NCI-H2196 (cell line): Measurements from ENCODE around the gene ARL6IP4.

Source experiments
- DNase-seq: peaks from one replicate; lab custom pipeline; 2025; ENCODE audit not compliant: unreplicated experiment; lab: John Stamatoyannopoulos, UW

The ARL6IP4 gene

DNA sequence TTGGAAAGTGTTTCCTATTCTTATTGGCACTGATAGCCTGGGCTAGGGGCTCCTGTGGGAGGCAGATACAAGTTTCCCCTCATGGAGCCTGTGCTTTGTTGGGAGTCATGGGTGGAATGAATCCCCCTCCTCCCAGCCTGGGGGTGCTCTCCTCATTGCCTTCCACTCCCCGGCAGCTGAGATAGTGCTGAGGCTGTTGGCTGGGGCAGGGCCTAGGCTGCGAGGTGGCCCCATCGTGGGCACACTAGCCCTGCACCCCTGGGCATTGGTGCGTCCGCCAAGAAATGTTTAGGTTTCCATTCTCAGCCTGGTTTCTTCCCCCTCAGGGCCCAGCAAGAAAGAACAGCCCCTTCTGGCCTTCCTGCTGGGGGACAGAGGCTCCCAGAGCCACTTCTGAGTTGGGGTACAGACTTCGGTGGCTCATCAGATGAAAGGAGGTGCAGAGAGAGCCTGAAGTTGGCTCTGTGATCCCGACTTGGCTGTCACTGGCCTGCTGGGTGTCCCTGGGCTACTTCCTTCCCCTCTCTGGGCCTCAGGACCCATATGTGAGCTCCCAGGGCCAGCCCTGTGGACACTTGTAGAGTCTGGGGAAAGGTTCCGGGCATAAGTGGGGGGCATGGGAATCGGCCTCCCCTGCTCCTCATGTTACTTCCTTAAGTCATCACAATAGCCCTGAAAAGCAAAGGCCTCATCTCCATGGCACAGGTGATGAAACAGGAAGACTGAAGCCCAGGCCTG lies 2.7 kb upstream of the ARL6IP4 start:
- no peak for DNase-seq

DNA sequence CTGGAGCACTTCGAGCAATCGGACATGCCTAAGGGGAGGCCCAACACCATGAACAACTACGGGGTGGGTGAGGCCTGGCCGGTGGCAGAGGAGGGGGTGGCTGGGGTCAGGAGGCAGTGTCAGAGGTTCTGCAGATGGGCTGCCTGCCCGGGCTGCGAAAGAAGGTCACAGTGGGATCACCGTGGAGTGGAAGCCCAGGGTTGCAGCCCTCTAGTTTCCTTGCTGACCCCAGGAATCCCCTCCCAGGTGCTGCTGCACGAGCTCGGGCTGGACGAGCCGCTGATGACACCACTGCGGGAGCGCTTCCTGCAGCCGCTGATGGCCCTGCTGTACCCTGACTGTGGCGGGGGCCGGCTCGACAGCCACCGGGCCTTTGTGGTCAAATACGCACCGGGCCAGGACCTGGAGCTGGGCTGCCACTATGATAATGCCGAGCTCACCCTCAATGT lies 1.9 kb upstream of the ARL6IP4 start:
- DNase-seq = no peak

DNA sequence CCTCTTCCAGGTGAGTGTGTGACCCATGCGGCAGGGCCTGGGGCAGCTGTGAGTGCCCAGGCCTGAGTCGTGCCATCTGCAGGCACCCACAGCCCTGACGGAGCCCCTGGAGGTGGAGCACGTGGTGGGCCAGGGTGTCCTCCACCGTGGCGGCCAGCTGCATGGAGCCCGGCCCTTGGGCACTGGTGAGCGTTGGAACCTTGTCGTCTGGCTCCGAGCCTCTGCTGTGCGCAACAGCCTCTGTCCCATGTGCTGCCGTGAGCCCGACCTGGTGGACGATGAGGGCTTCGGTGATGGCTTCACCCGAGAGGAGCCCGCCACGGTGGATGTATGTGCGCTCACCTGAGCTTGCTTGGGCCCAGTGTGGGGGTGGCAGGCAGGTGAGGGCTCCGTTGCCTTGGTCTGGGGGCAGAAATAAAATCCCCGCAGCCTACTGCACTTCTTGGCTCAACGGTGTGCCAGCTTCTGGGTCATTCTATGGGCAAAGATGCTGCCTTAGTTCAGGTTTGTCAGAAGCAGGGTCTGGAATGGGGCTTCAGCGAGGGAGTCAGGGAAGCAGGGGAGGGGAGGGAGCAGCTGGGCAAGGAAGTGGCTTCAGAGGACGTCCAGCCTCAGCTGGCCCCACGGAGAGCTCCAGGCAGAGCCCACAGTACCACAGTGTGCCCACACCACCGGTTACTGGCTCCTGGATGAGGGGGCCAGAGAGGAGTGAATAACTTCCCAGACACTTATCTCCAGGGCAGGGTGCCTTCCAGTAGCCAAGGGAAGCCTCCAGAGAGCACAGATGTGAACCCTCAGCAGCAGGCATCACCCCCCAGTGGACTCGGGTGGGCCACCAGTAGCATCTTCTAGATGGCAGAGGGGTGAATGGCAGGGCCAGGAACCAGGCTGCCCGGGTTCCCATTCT lies 1.2 kb upstream of the ARL6IP4 start:
- no peak for DNase-seq

DNA sequence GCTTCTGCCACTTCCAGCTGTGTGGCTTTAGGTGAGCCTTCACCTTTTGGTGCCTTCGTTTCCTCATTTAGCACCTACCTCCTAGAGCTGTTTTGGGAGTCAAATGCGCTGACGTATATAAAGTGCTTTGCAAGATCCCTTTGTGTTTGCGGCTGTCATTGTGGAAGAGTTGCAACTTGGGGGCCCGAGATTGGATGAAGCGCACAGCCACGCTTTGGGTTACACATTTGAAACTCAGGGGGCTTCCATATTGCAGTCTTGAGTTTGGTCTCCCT lies 636 bp upstream of the ARL6IP4 start:
- DNase-seq = no peak

DNA sequence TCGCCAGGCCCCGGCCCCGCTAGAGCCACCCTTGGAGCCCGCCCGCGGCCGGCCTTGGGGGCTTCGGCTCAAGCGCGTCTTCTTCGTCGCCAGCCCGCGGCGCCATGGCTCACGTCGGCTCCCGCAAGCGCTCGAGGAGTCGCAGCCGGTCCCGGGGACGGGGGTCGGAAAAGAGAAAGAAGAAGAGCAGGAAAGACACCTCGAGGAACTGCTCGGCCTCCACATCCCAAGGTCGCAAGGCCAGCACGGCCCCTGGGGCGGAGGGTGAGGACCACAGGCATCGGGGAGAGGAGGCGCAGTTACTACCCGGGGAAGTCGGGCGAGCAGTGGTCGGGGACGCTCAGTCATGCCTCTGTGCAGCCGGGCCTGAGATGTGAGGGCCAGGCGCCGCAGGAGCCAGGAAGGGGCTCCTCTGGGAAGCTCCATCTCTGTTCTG lies 573 bp downstream of the ARL6IP4 start:
- no peak for DNase-seq

DNA sequence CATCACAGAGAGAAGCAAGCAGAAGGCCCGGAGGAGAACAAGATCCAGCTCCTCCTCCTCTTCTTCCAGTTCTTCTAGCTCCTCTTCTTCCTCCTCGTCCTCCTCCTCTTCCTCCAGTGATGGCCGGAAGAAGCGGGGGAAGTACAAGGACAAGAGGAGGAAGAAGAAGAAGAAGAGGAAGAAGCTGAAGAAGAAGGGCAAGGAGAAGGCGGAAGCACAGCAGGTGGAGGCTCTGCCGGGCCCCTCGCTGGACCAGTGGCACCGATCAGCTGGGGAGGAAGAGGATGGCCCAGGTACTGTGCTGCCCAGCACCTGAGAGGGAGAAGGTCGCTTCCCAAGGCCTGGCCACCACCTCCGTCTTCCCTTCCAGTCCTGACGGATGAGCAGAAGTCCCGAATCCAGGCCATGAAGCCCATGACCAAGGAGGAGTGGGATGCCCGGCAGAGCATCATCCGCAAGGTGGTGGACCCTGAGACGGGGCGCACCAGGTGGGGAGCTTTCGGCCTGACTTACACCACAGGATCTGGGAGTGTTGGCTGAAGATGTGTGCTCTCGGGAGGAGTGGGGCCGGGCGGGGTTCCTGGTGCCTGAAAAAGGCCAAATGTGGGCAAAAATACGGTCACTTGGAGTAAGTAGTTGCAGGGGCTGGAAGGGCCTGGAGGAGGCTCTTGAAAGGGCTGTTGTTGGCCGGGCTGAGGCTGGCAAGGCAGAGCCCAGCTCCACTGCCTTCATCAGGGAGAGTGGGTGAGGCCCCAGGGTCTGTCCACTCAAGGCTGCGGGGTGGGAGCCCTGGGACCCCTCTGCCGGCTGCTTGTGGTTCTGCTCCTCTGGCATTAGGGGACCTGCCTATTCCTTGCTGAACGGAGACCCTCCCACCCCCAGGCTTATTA lies 1.4 kb downstream of the ARL6IP4 start:
- no peak for DNase-seq

DNA sequence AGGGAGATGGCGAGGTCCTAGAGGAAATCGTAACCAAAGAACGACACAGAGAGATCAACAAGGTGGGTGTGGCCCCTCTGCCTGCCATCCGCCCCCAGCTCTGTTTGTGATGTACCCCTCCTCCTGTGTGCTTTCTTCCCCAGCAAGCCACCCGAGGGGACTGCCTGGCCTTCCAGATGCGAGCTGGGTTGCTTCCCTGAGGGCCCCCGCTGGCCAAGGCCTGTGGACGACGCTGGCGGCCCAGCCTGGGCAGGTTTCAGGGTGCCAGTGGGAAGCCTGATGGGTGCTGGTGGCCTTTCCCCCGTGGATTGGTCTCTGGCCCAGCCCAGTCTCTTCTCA lies 2.0 kb downstream of the ARL6IP4 start:
- DNase-seq = no peak

DNA sequence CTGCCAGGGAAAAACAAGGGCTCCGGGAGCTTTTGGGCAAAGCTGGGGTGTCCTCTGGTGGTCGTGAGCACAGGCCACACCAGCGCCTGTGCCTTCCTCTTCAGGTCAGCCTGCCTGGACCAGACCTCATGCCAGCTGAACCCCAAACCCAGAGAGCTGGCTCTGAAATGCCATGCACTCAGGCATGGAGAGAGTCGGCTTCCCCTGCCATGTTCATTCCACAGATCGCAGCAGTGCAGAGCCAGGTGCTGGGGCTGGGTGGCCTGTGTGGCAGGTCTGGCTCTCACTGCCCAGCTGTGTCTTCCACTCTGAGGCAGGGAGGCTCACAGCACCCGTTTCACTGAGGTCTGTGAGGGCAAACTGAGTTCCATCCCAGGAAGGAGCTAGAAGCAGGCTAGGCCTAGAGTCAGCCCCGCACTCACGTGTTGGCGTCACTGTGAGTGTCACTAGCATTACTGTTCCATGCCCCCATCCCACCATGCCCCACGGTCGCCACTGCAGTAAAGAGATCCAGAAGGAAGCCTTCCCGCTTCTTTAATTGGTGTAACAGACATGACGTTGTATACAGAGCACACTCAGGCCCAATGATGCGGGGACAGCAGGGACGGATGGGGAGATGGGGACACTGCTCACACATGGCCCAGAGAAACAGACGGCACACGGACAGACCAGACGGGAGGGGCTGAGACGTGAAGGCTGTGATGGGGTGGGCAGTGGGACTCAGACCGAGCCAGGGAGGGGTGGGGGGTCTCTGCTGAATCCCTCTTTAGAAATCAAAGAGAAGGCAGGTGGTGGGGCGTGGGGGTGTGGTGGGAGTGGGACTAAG lies 2.7 kb downstream of the ARL6IP4 start:
- DNase-seq = no peak

DNA sequence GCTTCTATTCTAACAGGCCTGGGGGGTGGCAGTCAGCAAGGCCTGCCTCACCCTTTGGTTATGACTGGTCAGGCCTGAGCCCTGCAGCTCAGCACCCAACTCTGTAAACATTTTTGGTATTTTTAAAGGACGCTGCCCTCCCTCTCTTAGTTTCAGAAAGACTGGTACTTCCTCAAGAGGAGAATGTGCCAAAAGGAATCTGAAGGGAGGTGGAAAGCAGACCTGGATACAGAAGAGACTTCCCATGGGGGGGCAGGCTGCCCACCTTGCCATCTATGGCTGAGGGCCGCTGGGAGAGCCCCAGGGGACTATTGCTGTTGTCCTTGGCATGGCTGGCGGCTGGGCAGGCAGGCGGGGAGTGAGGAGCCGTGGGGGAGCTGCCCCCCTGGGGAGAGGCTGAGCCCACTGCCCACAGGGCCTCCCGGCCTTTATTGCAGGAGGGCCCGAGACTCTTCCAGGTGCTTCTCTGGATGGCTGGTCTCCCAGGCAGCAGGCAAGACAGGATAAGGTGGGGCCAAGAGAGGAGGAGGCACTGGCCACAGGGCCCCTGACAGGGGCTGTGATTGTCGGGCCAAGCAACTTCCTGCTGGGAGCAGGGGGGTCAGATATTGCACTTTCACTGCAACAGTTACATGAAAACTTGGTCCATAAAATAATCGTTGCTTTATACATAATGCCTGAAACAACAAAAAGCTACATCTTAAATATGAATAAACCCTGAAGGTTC lies 3.5 kb downstream of the ARL6IP4 start:
- DNase-seq = no peak

DNA sequence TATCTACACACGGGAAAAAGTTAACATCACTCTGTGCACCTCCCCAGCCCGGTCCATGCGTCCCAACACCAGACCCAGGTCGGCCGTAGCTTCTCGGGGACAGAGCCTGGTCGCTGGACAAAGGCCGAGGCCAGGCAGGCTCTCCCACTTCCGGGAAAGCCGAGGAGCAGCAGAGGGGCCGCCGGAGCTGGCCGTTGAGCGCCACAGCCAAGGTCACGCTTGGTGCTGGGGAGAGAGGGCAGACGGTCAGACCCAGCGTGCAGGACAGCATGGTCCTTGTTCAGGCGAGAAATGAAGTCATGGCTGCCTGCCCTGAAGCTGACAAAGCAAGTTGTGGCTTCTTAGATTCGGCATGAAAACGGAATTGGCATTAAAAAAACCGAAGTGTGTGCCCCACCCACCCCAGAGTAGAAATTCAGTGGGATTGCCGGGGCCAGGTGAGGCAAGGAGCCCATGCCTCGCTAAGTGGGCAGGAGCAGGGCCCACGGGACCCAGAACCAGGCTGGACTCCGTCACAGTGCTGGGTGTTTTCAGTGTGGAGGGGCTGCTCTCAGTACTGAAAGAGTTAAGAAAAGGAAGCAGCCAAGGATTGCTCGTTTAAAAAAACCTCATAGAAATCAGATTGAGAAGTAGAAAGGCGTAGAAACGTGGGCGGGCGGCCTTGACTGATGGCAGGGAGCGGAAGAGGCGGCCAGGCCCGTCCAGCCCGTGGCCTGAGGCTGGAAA lies 4.3 kb downstream of the ARL6IP4 start:
- DNase-seq = no peak

DNA sequence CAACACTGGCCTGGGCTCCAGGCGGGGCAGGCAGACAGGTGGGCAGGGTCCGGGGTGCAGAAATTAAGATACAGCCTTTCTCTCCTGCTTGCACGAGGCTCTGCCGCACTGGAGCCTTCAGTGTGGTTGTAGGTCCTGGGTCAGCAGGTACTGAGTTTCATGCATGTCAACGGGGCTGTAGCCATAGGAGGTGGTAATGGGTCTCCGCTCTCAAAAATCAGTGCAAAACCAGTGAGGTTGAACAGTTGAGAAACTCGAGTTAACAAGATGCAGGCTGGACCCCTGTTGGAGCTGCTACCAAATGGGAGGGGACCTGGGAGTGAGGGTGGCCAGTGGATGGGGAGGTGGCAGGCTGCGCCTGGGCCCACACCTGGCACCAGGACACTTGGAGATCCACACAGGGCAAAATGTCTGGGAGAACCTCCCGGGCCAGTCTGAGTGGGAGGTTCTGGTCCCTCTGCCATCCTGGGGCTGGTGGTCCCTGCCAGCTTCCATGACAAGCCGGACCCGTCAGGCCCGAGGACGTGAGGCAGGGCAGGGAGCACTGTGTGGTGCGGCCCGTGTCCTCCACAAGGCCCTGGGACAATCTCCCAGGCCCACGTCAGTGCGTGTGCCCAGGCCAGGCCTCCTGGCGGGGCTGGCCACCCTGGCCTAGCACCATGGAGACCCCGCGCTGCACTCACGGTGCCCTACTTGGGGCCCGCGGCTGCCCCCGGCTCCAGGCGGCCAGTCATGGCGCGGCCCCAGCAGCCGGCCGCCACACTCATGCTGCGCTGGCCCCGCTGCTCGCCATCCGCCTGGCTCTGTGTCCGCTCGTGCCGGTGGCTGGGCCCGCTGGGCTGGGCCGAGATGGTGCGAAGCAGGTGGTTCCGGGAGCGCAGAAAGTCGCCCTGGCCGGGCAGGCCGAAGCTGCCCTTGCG lies 5.1 kb downstream of the ARL6IP4 start:
- no peak for DNase-seq

DNA sequence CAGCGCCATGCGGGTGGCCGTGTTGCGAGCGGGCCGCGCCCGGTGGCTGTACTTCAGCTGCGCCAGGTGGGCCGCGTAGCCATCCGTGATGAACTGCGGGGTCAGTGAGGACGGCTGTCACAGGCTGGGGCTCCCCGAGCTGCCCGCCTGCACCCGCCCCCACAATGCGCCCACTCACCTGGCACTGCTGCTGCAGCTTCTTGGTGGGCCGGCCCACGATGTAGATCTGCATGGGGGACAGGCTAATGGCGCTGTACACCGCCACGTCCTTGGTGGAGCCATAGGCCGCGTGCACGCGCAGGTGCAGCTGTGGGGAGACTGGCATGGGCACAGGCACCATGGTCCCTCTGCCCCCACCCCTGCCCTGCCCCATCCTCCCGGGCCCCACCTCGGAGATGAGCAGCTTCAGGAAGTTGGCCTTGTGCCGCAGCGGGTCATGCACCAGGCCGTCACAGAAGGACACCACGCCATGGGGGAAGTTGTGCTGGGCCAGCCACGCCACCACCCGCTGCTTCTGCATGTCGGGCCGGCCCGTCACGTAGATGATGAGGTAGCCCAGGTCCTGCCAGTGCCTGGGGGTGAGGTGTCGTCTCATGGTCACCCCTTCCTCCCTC lies 5.9 kb downstream of the ARL6IP4 start:
- DNase-seq = no peak

DNA sequence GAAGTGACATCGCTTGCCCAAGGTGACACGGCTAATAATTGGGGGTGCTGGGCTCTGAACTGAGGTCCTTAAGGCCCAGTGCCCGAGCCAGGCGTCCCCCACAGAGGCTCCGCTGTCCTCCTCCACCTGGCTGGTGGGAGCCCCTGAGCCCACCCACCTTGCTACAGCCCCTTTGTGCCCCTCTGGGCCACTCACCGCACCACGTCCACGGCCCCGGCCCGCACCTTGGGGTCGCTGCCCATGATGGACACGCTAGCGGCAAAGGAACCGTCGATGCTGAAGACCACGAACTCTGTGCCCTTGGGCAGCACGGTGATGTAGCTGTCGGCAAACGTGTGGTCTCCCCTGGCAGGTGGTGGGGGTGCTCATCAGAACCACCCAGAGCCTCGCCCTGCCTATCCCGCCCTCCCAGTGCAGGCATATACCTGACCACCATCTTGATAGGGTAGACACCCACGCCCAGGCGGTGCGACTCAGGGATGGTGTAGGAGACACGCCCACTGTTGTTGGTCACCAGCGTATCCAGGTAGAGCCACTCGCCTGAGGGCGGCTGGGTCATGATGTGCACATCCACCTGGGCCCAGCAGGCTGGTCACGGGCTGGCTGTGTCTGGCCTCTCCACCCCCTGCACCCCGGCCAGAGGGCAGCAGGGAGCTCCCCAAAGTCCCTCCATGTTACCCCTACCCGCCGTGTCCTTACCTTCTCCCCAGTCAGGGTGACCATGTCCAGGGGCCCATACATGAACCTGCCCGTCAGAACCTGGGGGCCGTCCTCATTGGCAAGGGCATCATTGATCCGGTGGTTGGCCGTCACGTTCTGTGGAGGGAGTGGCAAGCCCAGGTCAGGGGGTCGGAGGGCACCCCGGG lies 6.8 kb downstream of the ARL6IP4 start:
- no peak for DNase-seq

DNA sequence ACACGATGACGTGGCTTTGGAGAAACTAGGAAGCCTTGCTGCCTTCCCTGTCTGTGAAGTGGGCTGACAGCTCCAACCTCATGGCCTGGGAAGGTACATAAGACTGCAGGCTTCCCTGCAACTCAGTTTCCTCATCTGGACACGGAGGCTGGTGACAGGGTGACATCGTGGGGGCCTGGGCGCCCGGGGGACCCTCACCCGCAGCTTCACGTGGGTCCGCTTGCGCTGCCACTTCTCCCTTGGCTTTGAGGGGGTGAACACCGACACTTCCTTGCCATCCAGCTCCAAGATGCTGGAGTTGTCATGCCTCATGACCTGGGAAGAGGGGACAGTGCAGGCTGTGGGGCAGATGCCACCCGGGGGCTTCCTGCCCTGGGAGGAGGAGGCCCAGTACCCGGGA lies 7.6 kb downstream of the ARL6IP4 start:
- no peak for DNase-seq

DNA sequence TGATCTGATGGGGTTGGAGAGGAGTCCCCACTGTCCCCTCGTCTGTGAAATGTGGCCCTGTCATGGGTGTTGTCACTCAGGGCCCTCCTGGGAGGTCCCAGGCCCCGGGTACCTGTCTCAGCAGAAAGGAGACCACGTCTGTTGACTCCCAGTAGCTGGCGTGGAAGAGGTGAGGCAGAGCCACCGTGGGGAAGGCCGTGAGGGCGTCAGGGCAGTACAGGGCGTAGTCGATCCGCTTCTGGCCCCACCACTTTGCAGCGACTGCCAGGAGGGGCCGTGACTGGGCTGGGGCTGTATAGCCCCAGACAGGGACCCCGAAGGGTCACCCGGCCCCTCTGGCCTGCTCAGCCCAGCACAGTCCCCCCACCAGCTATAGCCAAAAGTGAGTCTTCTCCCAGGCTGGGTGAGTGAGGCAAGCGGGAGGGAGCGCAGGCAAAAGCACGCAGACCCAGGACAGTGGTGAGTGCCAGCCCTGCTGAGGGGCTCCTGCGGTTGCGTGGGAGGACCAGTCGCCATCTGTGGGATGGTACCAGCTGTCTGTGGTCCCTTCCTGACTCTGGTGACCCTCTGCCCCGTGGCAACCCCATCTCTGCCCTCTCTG lies 8.2 kb downstream of the ARL6IP4 start:
- no peak for DNase-seq

DNA sequence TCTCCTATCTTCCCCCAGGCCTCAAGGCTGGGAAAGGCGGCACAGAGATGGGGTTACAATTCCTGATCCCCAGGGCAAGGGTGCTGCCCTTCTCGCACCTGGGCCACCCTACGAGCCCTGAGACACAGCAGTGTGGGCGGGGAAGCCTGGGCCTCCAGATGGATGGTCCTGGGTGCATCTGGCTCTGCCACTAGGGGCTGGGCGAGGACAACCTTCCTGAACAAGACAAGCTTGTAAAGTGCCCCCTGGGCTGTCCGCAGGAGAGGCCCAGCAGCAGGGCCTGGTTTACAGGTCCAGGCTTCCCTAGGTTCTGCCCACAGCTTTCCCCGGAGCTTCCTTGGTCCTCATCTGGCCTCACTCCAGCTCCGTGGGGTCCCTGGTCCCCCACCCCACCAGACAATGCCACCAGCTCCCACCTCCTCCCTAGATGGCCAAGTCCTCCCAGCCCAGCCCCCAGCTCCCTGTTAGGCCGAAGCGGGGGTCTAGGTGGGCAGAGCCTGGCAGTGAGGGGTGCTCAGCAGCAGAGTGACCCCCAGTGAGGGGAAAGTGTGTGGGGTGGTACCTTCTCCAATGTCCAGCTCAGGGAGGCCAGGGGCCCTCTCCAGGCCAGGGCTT lies 8.9 kb downstream of the ARL6IP4 start:
- no peak for DNase-seq
